ENCODE data around the gene TCN1. TPM values are rescaled to one million over a fixed set of nuclear protein-coding genes. Genes with fewer than 3 reads are reported as not detected.

Gene TCN1
- polyA plus RNA-seq, 3 donors = 0.16 to 0.34 TPM; not detected in 1

GRCh38 chr11:59807047-59807610 lies 59.2 kb downstream of the TCN1 start:
- no peak for DNase-seq

GRCh38 chr11:59804061-59804460 lies 62.2 kb downstream of the TCN1 start:
- no peak for DNase-seq

Other genes with a start within 250 kb of the TCN1 start
- 10 to 100 TPM; 39.9 to 51.3 (median 43.7) TPM for gene PATL1, start 197.4 kb downstream of the TCN1 start, polyA plus RNA-seq (ENCODE audit: insufficient read length in 3 of 3)
- not detected for gene OR10V1, start 152.6 kb downstream of the TCN1 start, polyA plus RNA-seq (ENCODE audit: insufficient read length in 3 of 3)
- gene STX3, start 111.1 kb downstream of the TCN1 start, polyA plus RNA-seq (ENCODE audit: insufficient read length in 3 of 3) = 10 to 100 TPM; 45.1 to 81.6 (median 62.7) TPM
- 10 to 100 TPM; 58.6 to 67.7 (median 63.3) TPM for gene MRPL16, start 55.7 kb downstream of the TCN1 start, polyA plus RNA-seq (ENCODE audit: insufficient read length in 3 of 3)
- gene CBLIF, start 21.0 kb downstream of the TCN1 start, polyA plus RNA-seq (ENCODE audit: insufficient read length in 3 of 3) = under 1 TPM in 2 of 3 donors, not detected in 1; 0.27 to 0.35 TPM
- gene OOSP3, start 12.3 kb upstream of the TCN1 start, polyA plus RNA-seq (ENCODE audit: insufficient read length in 3 of 3) = not detected
- not detected for gene OOSP1, start 71.9 kb upstream of the TCN1 start, polyA plus RNA-seq (ENCODE audit: insufficient read length in 3 of 3)
- gene OOSP4A, start 97.5 kb upstream of the TCN1 start, polyA plus RNA-seq (ENCODE audit: insufficient read length in 3 of 3) = not detected
- under 1 TPM in 1 of 3 donors, not detected in 2; 0.12 TPM for gene OOSP4B, start 150.7 kb upstream of the TCN1 start, polyA plus RNA-seq (ENCODE audit: insufficient read length in 3 of 3)
- not detected for gene OOSP2, start 173.9 kb upstream of the TCN1 start, polyA plus RNA-seq (ENCODE audit: insufficient read length in 3 of 3)
- gene MS4A3, start 190.2 kb upstream of the TCN1 start, polyA plus RNA-seq (ENCODE audit: insufficient read length in 3 of 3) = 1 to 10 TPM in 1 of 3 donors, under 1 TPM in 2; 0.77 to 1.1 (median 0.99) TPM
- gene MS4A2, start 222.2 kb upstream of the TCN1 start, polyA plus RNA-seq (ENCODE audit: insufficient read length in 3 of 3) = under 1 TPM in 2 of 3 donors, not detected in 1; 0.06 to 0.10 TPM

Measured in renal pelvis (tissue), 4 donors.